BLaER1 (cell line): Measurements from ENCODE around the gene NT5DC4.

ENCODE experiments used
- H3K27ac ChIP-seq: shearing (Covaris generic); formaldehyde crosslinking; 2 replicates; pipeline ENCODE4 v1.8.1; 2022
- H3K27me3 ChIP-seq: shearing (Covaris generic); formaldehyde crosslinking; 2 replicates; pipeline ENCODE4 v1.8.1; 2022
- H3K36me3 ChIP-seq: shearing (Covaris generic); formaldehyde crosslinking; 2 replicates; pipeline ENCODE4 v1.8.1; 2022
- H3K4me1 ChIP-seq: shearing (Covaris generic); formaldehyde crosslinking; 2 replicates; pipeline ENCODE4 v1.8.1; 2022
- H3K4me2 ChIP-seq: shearing (Covaris generic); formaldehyde crosslinking; 2 replicates; pipeline ENCODE4 v1.8.1; 2022
- H3K4me3 ChIP-seq: shearing (Covaris generic); formaldehyde crosslinking; 2 replicates; pipeline ENCODE4 v1.8.1; 2022
- H3K9ac ChIP-seq: shearing (Covaris generic); formaldehyde crosslinking; 2 replicates; pipeline ENCODE4 v1.8.1; 2022
- H3K9me3 ChIP-seq: shearing (Covaris generic); formaldehyde crosslinking; 2 replicates; pipeline ENCODE4 v1.8.1; 2022
- H4K20me1 ChIP-seq: shearing (Covaris generic); formaldehyde crosslinking; 2 replicates; pipeline ENCODE4 v1.8.1; 2022
- Cebpa-rat ChIP-seq: shearing (Covaris generic); IDR thresholded peaks from 2 replicates; pipeline ENCODE4 v1.8.1; 2022

NT5DC4 gene

GRCh38 chr2:112749755-112750559 lies 29.1 kb downstream of the NT5DC4 start:
- no peaks in the 10 kb centered on the region for H3K27me3 ChIP-seq
- H3K4me1 ChIP-seq = peaks cover 9% of the 10 kb centered on the region
- no peaks in the 10 kb centered on the region for H3K9me3 ChIP-seq
- no peaks in the 10 kb centered on the region for H4K20me1 ChIP-seq
- peaks cover 86% of the 10 kb centered on the region for H3K36me3 ChIP-seq
- peak overlapping the region; percentile 52 for H3K27ac ChIP-seq
- H3K4me3 ChIP-seq = no peak overlapping the region
- peak overlapping the region; percentile 27; the same call in 1 of the 2 replicates for H3K4me2 ChIP-seq
- no peak for TF ChIP-seq Cebpa-rat
- no peak overlapping the region for H3K9ac ChIP-seq

- Histone ChIP-seq H4K20me1 (no peaks in the 10 kb centered on the region), H3K4me3 (no peak overlapping the region), H3K4me2 (peak overlapping the region; percentile 27; the same call in 1 of the 2 replicates), H3K9ac (no peak overlapping the region), H3K27ac (peak overlapping the region; percentile 52), H3K9me3 (no peaks in the 10 kb centered on the region), H3K4me1 (peaks cover 9% of the 10 kb centered on the region), H3K27me3 (no peaks in the 10 kb centered on the region), H3K36me3 (peaks cover 86% of the 10 kb centered on the region)
- TF ChIP-seq Cebpa-rat = no peak
Observed at GRCh38 chr2:112750560-112750843, 29.7 kb downstream of the NT5DC4 start.

- H3K36me3 ChIP-seq = peaks cover 86% of the 10 kb centered on the region
- no peak overlapping the region for H3K27ac ChIP-seq
- no peak overlapping the region for H3K4me3 ChIP-seq
- H4K20me1 ChIP-seq = no peaks in the 10 kb centered on the region
- no peak for TF ChIP-seq Cebpa-rat
- no peaks in the 10 kb centered on the region for H3K27me3 ChIP-seq
- no peaks in the 10 kb centered on the region for H3K9me3 ChIP-seq
- H3K4me1 ChIP-seq = peaks cover 9% of the 10 kb centered on the region
- H3K9ac ChIP-seq = no peak overlapping the region
- no peak overlapping the region for H3K4me2 ChIP-seq
Observed at GRCh38 chr2:112751451-112752197, 30.8 kb downstream of the NT5DC4 start.

GRCh38 chr2:112752667-112753066 lies 31.8 kb downstream of the NT5DC4 start:
- peaks cover 86% of the 10 kb centered on the region for H3K36me3 ChIP-seq
- H3K27me3 ChIP-seq = no peaks in the 10 kb centered on the region
- no peaks in the 10 kb centered on the region for H3K9me3 ChIP-seq
- H3K9ac ChIP-seq = no peak overlapping the region
- H3K27ac ChIP-seq = no peak overlapping the region
- no peak overlapping the region for H3K4me3 ChIP-seq
- TF ChIP-seq Cebpa-rat = no peak
- H3K4me1 ChIP-seq = peaks cover 9% of the 10 kb centered on the region
- no peak overlapping the region for H3K4me2 ChIP-seq
- no peaks in the 10 kb centered on the region for H4K20me1 ChIP-seq

GRCh38 chr2:112754564-112754963 lies 33.7 kb downstream of the NT5DC4 start:
- H3K4me3 ChIP-seq = no peak overlapping the region
- no peak overlapping the region for H3K9ac ChIP-seq
- peaks cover 9% of the 10 kb centered on the region for H3K4me1 ChIP-seq
- no peaks in the 10 kb centered on the region for H4K20me1 ChIP-seq
- no peaks in the 10 kb centered on the region for H3K9me3 ChIP-seq
- H3K27me3 ChIP-seq = no peaks in the 10 kb centered on the region
- peaks cover 94% of the 10 kb centered on the region for H3K36me3 ChIP-seq
- no peak overlapping the region for H3K4me2 ChIP-seq
- TF ChIP-seq Cebpa-rat = no peak
- H3K27ac ChIP-seq = no peak overlapping the region; the same call in none of the 2 replicates

- H3K4me2 ChIP-seq = no peak overlapping the region
- no peaks in the 10 kb centered on the region for H3K27me3 ChIP-seq
- no peak overlapping the region for H3K9ac ChIP-seq
- no peak for TF ChIP-seq Cebpa-rat
- no peak overlapping the region; the same call in 1 of the 2 replicates for H3K27ac ChIP-seq
- no peaks in the 10 kb centered on the region for H4K20me1 ChIP-seq
- H3K9me3 ChIP-seq = no peaks in the 10 kb centered on the region
- H3K4me3 ChIP-seq = no peak overlapping the region
- peaks cover 2% of the 10 kb centered on the region for H3K4me1 ChIP-seq
- peaks cover 93% of the 10 kb centered on the region for H3K36me3 ChIP-seq
Observed at GRCh38 chr2:112755444-112755843, 34.6 kb downstream of the NT5DC4 start.

GRCh38 chr2:112756207-112756606 lies 35.4 kb downstream of the NT5DC4 start:
- Histone ChIP-seq H3K27ac (no peak overlapping the region), H3K4me3 (no peak overlapping the region), H3K27me3 (no peaks in the 10 kb centered on the region), H3K4me2 (no peak overlapping the region), H3K4me1 (no peaks in the 10 kb centered on the region), H4K20me1 (no peaks in the 10 kb centered on the region), H3K36me3 (peaks cover 94% of the 10 kb centered on the region), H3K9ac (no peak overlapping the region), H3K9me3 (no peaks in the 10 kb centered on the region)
- no peak for TF ChIP-seq Cebpa-rat

- H3K36me3 ChIP-seq = peaks cover 93% of the 10 kb centered on the region
- TF ChIP-seq Cebpa-rat = 0 out of 2 replicates have a peak, but pooled peaks have one; percentile 22
Observed at GRCh38 chr2:112757265-112757664, 36.4 kb downstream of the NT5DC4 start.

GRCh38 chr2:112758711-112759110 lies 37.9 kb downstream of the NT5DC4 start:
- Histone ChIP-seq H3K27me3 (no peaks in the 10 kb centered on the region), H3K4me3 (no peak overlapping the region), H4K20me1 (no peaks in the 10 kb centered on the region), H3K4me1 (peaks cover 22% of the 10 kb centered on the region), H3K4me2 (no peak overlapping the region), H3K36me3 (peaks cover 83% of the 10 kb centered on the region), H3K9me3 (no peaks in the 10 kb centered on the region), H3K27ac (no peak overlapping the region), H3K9ac (no peak overlapping the region)
- TF ChIP-seq Cebpa-rat = no peak

More at GRCh38 chr2:112757265-112757664, 36.4 kb downstream of the NT5DC4 start:
- Histone ChIP-seq H3K9ac (no peak overlapping the region), H3K9me3 (no peaks in the 10 kb centered on the region), H3K4me1 (peaks cover 7% of the 10 kb centered on the region), H3K27me3 (no peaks in the 10 kb centered on the region), H3K27ac (no peak overlapping the region), H3K4me2 (no peak overlapping the region), H4K20me1 (no peaks in the 10 kb centered on the region), H3K4me3 (no peak overlapping the region)

GRCh38 chr2:112760149-112760548 lies 39.3 kb downstream of the NT5DC4 start:
- Histone ChIP-seq H3K9ac (no peak overlapping the region), H3K4me2 (no peak overlapping the region), H4K20me1 (no peaks in the 10 kb centered on the region), H3K27ac (no peak overlapping the region), H3K4me3 (no peak overlapping the region), H3K27me3 (no peaks in the 10 kb centered on the region), H3K4me1 (peaks cover 28% of the 10 kb centered on the region), H3K9me3 (no peaks in the 10 kb centered on the region), H3K36me3 (peaks cover 69% of the 10 kb centered on the region)
- no peak for TF ChIP-seq Cebpa-rat
